Liver (tissue), 3 donors: ENCODE measurements around the gene OR2A12.

Experiments used
- HNF4A ChIP-seq, 2 donors: conservative IDR thresholded peaks; 2 replicates each; pipeline ENCODE4 v1.6.1; 2016; ENCODE audit warnings: antibody characterized with exemption in 2 of 2, mild to moderate bottlenecking in 2 of 2
- TAF1 ChIP-seq: conservative IDR thresholded peaks from 2 replicates; pipeline ENCODE4 v1.6.1; 2016; ENCODE audit warnings: antibody characterized with exemption, mild to moderate bottlenecking
- TF ChIP-seq, protein P1 (sequence below): fragments of 150-350 bp; IDR thresholded peaks from 2 replicates; pipeline ENCODE4 v1.5.1; 2017; ENCODE audit warnings: improper control_type of control experiment, low read depth, low read length; ENCODE audit not compliant: missing input control
- TF ChIP-seq, protein P2 (sequence below): IDR thresholded peaks from 2 replicates; pipeline ENCODE4 v1.6.1; 2016; ENCODE audit warnings: antibody characterized with exemption, mild to moderate bottlenecking
- donor health status: healthy.
- donor health status: healthy.

DNA sequence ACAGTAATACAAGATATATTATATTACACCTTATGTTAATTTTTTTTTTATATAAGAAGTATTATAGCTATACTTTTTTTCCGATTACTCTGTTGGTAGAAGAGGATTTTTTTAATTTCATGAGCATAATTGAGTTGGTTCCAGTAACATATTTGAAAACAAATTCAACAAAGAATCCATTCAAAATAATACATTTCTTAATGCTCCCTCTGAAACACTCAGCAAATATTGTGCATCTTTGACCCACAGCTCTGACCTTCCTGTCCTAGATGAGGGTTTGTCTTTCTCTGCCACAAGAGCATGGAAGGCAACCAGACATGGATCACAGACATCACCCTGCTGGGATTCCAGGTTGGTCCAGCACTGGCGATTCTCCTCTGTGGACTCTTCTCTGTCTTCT lies 23.2 kb downstream of the OR2A12 start, which contains the start of gene OR2A2:
- TF ChIP-seq, protein P1, sequence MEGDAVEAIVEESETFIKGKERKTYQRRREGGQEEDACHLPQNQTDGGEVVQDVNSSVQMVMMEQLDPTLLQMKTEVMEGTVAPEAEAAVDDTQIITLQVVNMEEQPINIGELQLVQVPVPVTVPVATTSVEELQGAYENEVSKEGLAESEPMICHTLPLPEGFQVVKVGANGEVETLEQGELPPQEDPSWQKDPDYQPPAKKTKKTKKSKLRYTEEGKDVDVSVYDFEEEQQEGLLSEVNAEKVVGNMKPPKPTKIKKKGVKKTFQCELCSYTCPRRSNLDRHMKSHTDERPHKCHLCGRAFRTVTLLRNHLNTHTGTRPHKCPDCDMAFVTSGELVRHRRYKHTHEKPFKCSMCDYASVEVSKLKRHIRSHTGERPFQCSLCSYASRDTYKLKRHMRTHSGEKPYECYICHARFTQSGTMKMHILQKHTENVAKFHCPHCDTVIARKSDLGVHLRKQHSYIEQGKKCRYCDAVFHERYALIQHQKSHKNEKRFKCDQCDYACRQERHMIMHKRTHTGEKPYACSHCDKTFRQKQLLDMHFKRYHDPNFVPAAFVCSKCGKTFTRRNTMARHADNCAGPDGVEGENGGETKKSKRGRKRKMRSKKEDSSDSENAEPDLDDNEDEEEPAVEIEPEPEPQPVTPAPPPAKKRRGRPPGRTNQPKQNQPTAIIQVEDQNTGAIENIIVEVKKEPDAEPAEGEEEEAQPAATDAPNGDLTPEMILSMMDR = no peak
- TF ChIP-seq HNF4A (conservative IDR thresholded peaks at IDR 0.05) (no peak), TAF1 (no peak)
- TF ChIP-seq, protein P2, sequence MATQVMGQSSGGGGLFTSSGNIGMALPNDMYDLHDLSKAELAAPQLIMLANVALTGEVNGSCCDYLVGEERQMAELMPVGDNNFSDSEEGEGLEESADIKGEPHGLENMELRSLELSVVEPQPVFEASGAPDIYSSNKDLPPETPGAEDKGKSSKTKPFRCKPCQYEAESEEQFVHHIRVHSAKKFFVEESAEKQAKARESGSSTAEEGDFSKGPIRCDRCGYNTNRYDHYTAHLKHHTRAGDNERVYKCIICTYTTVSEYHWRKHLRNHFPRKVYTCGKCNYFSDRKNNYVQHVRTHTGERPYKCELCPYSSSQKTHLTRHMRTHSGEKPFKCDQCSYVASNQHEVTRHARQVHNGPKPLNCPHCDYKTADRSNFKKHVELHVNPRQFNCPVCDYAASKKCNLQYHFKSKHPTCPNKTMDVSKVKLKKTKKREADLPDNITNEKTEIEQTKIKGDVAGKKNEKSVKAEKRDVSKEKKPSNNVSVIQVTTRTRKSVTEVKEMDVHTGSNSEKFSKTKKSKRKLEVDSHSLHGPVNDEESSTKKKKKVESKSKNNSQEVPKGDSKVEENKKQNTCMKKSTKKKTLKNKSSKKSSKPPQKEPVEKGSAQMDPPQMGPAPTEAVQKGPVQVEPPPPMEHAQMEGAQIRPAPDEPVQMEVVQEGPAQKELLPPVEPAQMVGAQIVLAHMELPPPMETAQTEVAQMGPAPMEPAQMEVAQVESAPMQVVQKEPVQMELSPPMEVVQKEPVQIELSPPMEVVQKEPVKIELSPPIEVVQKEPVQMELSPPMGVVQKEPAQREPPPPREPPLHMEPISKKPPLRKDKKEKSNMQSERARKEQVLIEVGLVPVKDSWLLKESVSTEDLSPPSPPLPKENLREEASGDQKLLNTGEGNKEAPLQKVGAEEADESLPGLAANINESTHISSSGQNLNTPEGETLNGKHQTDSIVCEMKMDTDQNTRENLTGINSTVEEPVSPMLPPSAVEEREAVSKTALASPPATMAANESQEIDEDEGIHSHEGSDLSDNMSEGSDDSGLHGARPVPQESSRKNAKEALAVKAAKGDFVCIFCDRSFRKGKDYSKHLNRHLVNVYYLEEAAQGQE = no peak
